Small intestine (tissue), 7 donors: Measurements from ENCODE around the gene ARMH1. TPM values are rescaled to one million over a fixed set of nuclear protein-coding genes. Genes with fewer than 3 reads are reported as not detected.
A peak's percentile ranks its signal among the peaks of the same experiment; 100 is the strongest.

Experiments
- DNase-seq, 2 donors: peaks; one replicate each; pipeline versions ENCODE4 v3.0.0 to v3.0.0-alpha.2; 2013
- FAIRE-seq: peaks from 2 replicates; lab custom pipeline; 2012; peaks lifted over from hg19 to GRCh38; lab: Jason Lieb, UNC
- H3K27ac ChIP-seq, 3 donors: one replicate each; pipeline ENCODE4 v1.5.1; 2013; ENCODE audit warnings: low read length in 2 of 3, mild to moderate bottlenecking in 2 of 3, control low read depth in 1 of 3, inconsistent platforms in 1 of 3, low read depth in 1 of 3, moderate library complexity in 1 of 3
- H3K27me3 ChIP-seq, 3 donors: one replicate each; pipeline ENCODE4 v1.6.1; 2013; ENCODE audit warnings: low read length in 3 of 3, inconsistent platforms in 1 of 3; ENCODE audit not compliant: control insufficient read depth in 3 of 3, insufficient read depth in 3 of 3
- H3K36me3 ChIP-seq, 3 donors: one replicate each; pipeline ENCODE4 v1.6.1; 2013; ENCODE audit warnings: low read length in 3 of 3, inconsistent platforms in 1 of 3, low read depth in 1 of 3, mild to moderate bottlenecking in 1 of 3, moderate library complexity in 1 of 3; ENCODE audit not compliant: control insufficient read depth in 3 of 3, insufficient read depth in 2 of 3
- H3K4me1 ChIP-seq, 3 donors: one replicate each; pipeline ENCODE4 v1.6.1; 2013; ENCODE audit warnings: low read length in 2 of 3, inconsistent platforms in 1 of 3, low read depth in 1 of 3, mild to moderate bottlenecking in 1 of 3, moderate library complexity in 1 of 3; ENCODE audit not compliant: control insufficient read depth in 3 of 3, insufficient read depth in 2 of 3
- H3K4me3 ChIP-seq, 3 donors: one replicate each; pipeline ENCODE4 v1.5.1; 2013; ENCODE audit warnings: low read length in 3 of 3, control low read depth in 1 of 3, inconsistent platforms in 1 of 3, low read depth in 1 of 3, mild to moderate bottlenecking in 1 of 3, moderate library complexity in 1 of 3
- H3K9me3 ChIP-seq, 2 donors: one replicate each; pipeline ENCODE4 v1.6.1; 2013; ENCODE audit warnings: low read depth in 1 of 2, low read length in 1 of 2; ENCODE audit not compliant: control insufficient read depth in 2 of 2, insufficient read depth in 1 of 2
- WGBS, 3 donors: extraction: QIAGEN DNeasy Blood & Tissue Kit; methylation state at CpG; one replicate each; pipeline ENCODE4 v1.1.7; 2013; 5-methylcytosine and 5-hydroxymethylcytosine counted together
- polyA plus RNA-seq, 4 donors: library from polyadenylated mRNA; stranded (reverse) in 3 of 4; unstranded in 1 of 4; fragments of 200-250 nt in 3 of 4; fragments of 120-200 nt in 1 of 4; gene quantifications; one replicate each; pipeline versions ENCODE4 v1.2.1 to v1.2.3, GENCODE V29; 2013
- donor health status: healthy with polysubstance abuse.
- donor health status: control.
- donor health status: control.
- donor health status: Bipolar disorder and iron deficiency.
- donor health status: healthy.

Gene ARMH1
- polyA plus RNA-seq, 4 donors: 2.1 to 6.5 (median 3.4) TPM

DNA sequence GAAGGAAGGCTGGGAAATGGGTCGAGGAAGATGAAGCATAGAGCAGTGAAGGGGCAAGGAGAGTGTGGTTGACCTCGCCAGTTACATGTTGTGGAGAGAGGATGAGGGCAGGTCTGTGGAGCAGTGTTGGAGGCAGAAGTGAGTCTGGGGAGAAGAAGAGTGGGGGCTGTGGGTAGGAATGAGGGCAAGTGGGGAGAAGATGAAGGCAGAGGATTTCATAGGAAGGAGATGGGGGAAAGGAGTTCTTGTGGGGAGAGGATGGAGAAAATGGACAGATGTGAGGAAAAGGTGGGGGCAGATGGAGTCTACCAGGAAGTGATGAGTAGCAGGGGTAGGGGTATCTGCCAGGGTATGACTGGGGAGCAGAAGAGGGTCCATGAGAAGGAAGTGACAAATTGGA lies 3.6 kb downstream of the ARMH1 start:
- H3K36me3 ChIP-seq: no peaks in the 10 kb centered on the region
- H3K9me3 ChIP-seq: no peaks in the 10 kb centered on the region
- H3K4me3 ChIP-seq: no peak overlapping the region
- no peak overlapping the region for H3K27ac ChIP-seq
- peaks cover 3 to 36% (median 10%) of the 10 kb centered on the region in 3 donors for H3K4me1 ChIP-seq
- DNase-seq (no peak), FAIRE-seq (no peak)
- no peaks in the 10 kb centered on the region for H3K27me3 ChIP-seq
- 83 to 88% (median 88%) methylated on average over 2 of the region's 2 CpGs for WGBS, 3 donors

DNA sequence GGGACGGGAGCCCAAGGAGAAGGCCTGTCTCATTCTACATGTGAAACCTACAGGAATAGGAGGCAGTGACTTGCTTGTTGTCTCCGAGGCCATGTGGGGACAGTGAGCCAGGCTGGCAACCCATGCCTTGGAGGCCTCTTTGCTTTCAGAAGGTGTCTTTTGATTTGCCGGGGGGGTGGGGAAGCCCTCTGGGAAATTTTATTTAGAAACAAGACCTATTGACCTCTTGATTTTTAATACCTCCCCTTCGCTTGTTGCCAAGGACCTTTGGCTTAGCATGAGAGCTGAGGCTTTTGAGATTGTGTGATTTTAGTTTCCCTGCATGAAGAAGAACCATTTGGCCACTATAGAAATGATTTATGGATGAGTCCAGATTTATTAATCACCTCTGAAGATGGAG lies 4.1 kb downstream of the ARMH1 start:
- DNase-seq (no peak), FAIRE-seq (no peak)
- H3K36me3 ChIP-seq: no peaks in the 10 kb centered on the region
- H3K9me3 ChIP-seq: no peaks in the 10 kb centered on the region
- WGBS, 3 donors: 82 to 89% (median 86%) methylated on average over 4 of the region's 4 CpGs
- H3K27me3 ChIP-seq: no peaks in the 10 kb centered on the region
- no peak overlapping the region for H3K27ac ChIP-seq
- H3K4me3 ChIP-seq: no peak overlapping the region
- H3K4me1 ChIP-seq: peaks cover 3 to 32% (median 6%) of the 10 kb centered on the region in 3 donors

DNA sequence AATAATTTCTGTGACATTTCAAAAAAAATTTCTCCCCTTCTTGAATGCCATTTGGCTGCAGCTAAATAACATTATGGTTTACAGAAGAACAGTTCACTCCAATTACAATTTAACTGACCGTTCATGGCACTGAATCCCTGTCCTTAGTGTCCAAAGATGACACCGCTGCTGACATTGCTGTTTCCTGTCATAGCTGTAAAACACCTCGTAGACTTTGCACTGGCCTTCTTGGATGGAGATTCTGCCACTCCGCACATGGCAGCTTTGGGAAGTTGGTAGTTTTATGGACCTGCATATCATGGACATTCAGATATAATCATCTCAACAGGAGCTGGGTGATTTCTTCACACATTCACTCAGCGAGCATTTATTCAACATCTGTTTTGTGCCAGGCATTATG lies 5.0 kb downstream of the ARMH1 start:
- DNase-seq: peak in 1 of 2 donors; percentile 41
- no peaks in the 10 kb centered on the region for H3K27me3 ChIP-seq
- no peak overlapping the region for H3K4me3 ChIP-seq
- no peak for FAIRE-seq
- H3K4me1 ChIP-seq: peaks cover 3 to 32% (median 6%) of the 10 kb centered on the region in 3 donors
- H3K9me3 ChIP-seq: no peaks in the 10 kb centered on the region
- H3K27ac ChIP-seq: no peak overlapping the region
- 68 to 85% (median 74%) methylated on average over 5 of the region's 5 CpGs for WGBS, 3 donors
- H3K36me3 ChIP-seq: no peaks in the 10 kb centered on the region

DNA sequence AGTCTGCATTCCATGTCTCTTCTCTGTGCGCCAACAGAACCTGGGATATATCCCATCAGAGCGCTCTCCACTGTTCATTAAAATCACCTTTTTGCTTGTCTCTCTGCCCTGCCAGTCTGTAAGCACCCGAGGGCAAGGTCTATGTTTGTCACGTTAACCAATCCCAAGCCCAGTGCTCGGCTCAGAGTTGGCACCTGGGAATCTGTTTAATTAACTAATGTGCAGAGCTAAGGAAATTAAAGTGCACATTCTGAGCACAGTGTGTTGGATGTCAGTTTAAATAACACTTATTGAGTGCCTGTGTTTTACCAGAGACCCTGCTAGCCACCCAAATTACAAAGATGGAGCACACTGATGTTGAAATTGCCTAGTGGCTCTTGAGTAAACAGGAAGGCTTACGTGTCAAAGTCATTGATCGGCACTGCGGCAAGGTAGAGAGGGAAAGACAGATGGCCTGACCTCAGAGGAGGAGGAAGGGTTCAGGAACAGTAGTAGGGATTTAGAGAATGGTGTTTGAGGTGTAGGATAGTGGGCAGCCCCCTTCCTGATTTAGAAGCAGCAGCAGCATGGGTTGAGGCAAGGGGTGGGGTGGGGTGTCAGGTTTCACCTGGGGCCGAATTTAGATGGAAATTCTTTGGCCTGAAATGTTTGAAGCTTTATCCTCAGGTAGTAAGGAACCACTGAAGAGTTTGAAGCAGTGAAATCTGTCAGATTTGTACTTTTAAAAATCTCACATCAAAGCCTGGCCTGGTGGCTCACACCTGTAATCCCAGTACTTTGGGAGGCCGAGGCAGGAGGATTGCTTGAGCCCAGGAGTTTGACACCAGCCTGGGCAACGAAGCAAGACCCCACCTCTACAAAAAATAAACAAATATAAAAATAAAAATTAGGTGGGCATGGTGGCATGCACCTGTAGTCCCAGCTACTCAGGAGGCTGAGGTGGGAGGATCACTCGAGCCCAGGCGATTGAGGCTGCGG lies 7.7 kb downstream of the ARMH1 start:
- DNase-seq (peak; percentile 38 to 77), FAIRE-seq (no peak)
- Histone ChIP-seq H3K9me3 (no peaks in the 10 kb centered on the region), H3K36me3 (no peaks in the 10 kb centered on the region), H3K27ac (no peak overlapping the region), H3K4me3 (no peak overlapping the region), H3K27me3 (no peaks in the 10 kb centered on the region), H3K4me1 (peaks cover 0 to 10% (median 0%) of the 10 kb centered on the region in 3 donors)
- WGBS, 3 donors: 51 to 70% (median 52%) methylated on average over 14 of the region's 14 CpGs

DNA sequence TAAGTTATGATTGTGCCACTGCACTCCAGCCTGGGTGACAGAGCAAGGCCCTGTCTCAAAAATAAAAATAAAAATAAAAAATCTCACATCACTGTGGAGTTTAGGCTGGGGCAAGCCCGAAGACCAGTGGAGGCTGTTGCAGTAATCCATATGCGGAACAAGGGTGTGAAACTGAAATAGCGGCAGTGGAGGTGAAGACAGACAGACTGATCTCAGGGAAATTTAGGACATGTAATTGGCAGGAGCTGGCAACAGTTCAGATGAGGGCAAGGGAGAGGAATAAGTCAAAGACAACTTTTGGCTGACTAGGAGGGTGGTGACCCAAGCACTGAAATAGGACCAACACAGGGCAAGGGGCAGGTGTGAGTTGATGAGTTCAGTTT lies 8.4 kb downstream of the ARMH1 start:
- H3K4me1 ChIP-seq: peaks cover 0 to 7% (median 0%) of the 10 kb centered on the region in 3 donors
- FAIRE-seq (no peak), DNase-seq (no peak)
- no peak overlapping the region for H3K4me3 ChIP-seq
- no peaks in the 10 kb centered on the region for H3K36me3 ChIP-seq
- no peaks in the 10 kb centered on the region for H3K9me3 ChIP-seq
- H3K27ac ChIP-seq: no peak overlapping the region
- 94 to 97% (median 95%) methylated on average over 3 of the region's 3 CpGs for WGBS, 3 donors
- H3K27me3 ChIP-seq: no peaks in the 10 kb centered on the region

DNA sequence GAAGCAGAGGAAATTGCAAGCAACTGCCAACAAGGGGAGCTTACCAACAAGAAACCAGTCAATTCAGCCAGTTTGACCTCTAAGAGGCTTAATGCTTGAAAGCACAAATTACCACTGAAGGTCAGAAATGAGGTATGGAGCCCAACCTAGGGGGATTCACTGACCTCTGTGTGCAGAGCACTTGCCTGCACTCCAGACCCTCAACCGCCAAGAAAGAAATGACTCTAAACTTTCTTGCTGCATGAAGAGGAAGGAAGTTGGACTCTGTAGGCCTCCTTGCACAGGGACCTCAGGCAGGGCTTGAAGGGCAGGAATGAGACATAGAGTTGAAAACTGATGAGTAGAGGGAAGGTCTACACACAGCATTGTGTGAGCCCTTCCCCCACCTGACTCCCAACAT lies 10.0 kb downstream of the ARMH1 start:
- H3K9me3 ChIP-seq: no peaks in the 10 kb centered on the region
- no peak for FAIRE-seq

DNA sequence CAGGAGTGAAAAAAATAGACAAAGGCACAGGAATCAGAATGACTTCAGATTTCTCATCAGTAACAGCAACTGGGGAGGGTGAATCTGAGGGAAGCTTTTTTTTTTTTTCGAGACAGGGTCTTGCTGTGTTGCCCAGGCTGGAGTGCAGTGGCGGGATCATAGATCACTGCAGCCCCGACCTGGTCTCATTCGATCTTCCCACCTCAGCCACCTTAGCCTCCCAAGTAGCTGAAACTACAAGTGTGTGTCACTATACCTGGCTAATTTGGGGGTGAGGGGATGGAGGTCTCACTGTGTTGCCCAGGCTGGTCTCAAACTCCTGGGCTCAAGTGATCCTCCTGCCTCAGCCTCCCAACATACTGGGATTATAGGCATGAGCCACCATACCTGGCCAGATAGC lies 10.7 kb downstream of the ARMH1 start:
- Histone ChIP-seq H3K9me3 (no peaks in the 10 kb centered on the region), H3K4me3 (no peak overlapping the region), H3K27ac (no peak overlapping the region), H3K27me3 (no peaks in the 10 kb centered on the region), H3K36me3 (no peaks in the 10 kb centered on the region), H3K4me1 (peaks cover 0 to 3% (median 0%) of the 10 kb centered on the region in 3 donors)
- no peak for DNase-seq
- WGBS, 3 donors: 90 to 93% (median 92%) methylated on average over 4 of the region's 4 CpGs
- no peak for FAIRE-seq

More for the DNA sequence above, 10.0 kb downstream of the ARMH1 start:
- H3K4me3 ChIP-seq: no peak overlapping the region
- WGBS, 3 donors: 76 to 94% (median 90%) methylated on average over 1 of the region's 1 CpG
- no peak overlapping the region for H3K27ac ChIP-seq
- no peak for DNase-seq
- no peaks in the 10 kb centered on the region for H3K27me3 ChIP-seq
- H3K4me1 ChIP-seq: peaks cover 0 to 5% (median 0%) of the 10 kb centered on the region in 3 donors
- H3K36me3 ChIP-seq: no peaks in the 10 kb centered on the region

DNA sequence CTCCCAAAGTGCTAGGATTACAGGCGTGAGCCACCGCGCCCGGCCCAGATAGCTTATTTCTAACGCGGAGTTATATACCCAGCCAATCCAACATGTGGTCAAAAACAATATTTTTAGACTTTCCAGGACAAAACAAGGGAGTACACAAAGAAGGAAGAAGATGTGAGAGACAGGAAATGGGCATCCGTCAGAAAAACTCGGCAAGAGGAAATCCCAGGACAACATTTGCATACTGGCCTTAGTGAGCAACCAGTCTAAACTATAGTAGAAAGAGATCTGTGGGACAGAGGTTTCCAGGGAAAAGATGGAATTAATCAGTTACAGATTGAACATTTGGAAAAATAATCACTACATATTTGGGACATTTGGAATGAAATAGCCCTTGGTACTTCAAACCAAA lies 11.4 kb downstream of the ARMH1 start:
- H3K4me1 ChIP-seq: peaks cover 0 to 3% (median 0%) of the 10 kb centered on the region in 3 donors
- H3K27ac ChIP-seq: no peak overlapping the region
- H3K4me3 ChIP-seq: no peak overlapping the region
- DNase-seq: no peak
- H3K27me3 ChIP-seq: no peaks in the 10 kb centered on the region
- WGBS, 3 donors: 87 to 94% (median 90%) methylated on average over 8 of the region's 8 CpGs
- no peaks in the 10 kb centered on the region for H3K36me3 ChIP-seq
- FAIRE-seq: no peak
- no peaks in the 10 kb centered on the region for H3K9me3 ChIP-seq
